Activated CD4-positive, alpha-beta T cell treated with anti-CD3 and anti-CD28 coated beads for 24 hours (primary cell): Measurements from ENCODE around the gene RHOV.
A peak's percentile ranks its signal among the peaks of the same experiment; 100 is the strongest.

Experiments used
- DNase-seq, 2 donors: peaks; one replicate each; pipeline ENCODE4 v3.0.0-alpha.2; 2020; ENCODE audit warnings: low read depth in 2 of 2

RHOV gene

DNA sequence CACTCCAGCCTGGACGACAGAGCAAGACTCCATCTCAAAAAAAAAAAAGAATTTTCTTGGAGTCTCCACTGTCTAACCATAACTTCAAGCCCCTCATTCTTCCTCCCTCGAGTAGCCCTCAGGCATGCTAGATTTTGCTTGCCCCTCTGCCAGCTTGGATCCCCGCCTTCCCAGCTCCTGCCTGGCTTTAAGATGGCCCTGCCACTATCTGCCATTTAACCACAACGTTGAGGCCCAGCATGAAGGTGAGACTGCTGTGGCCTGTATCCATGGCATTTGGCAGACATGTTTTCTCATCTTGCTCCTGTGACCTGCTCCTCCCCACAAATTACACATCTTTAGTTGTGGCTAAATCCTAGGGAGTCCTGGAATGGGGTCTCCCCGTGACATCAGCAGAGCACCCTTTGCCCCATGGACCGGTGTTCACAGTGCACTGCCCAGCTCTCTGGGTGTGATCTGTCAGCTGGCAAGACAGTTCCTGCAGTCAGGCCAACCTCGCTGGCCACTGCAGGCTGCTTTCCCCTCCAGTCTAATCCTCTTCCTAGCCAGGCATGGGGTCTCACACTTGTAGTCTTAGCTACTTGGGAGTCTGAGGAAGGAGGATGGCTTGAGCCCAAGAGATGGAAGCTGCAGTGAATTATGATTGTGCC lies 30.6 kb upstream of the RHOV start:
- no peak for DNase-seq

DNA sequence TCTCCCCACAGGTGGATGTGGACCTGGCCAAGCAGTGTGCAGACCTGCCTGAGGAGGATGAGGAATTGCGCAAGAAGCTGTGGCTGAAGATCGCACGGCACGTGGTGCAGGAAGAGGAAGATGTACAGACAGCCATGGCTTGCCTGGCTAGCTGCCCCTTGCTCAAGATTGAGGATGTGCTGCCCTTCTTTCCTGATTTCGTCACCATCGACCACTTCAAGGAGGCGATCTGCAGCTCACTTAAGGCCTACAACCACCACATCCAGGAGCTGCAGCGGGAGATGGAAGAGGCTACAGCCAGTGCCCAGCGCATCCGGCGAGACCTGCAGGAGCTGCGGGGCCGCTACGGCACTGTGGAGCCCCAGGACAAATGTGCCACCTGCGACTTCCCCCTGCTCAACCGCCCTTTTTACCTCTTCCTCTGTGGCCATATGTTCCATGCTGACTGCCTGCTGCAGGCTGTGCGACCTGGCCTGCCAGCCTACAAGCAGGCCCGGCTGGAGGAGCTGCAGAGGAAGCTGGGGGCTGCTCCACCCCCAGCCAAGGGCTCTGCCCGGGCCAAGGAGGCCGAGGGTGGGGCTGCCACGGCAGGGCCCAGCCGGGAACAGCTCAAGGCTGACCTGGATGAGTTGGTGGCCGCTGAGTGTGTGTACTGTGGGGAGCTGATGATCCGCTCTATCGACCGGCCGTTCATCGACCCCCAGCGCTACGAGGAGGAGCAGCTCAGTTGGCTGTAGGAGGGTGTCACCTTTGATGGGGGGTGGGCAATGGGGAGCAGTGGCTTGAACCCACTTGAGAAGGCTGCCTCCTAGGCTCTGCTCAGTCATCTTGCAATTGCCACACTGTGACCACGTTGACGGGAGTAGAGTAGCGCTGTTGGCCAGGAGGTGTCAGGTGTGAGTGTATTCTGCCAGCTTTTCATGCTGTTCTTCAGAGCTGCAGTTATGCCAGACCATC lies 28.8 kb upstream of the RHOV start:
- DNase-seq: no peak

DNA sequence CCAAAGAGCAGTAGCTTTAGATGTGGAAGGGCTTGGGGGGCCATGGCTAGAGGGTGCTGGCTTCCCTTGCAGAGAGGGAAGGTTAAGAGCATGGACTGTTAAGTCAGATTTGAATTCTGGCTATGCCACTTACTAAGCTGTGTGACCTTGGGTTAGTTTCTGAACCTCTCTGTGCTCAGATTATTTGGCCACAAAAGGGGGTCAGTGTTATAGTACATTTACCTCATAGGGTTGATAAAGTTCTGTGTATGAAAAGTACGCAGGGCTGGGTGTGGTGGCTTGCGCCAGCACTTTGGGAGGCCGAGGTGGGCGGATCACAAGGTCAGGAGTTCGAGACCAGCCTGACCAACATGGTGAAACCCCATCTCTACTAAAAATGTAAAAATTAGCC lies 27.0 kb upstream of the RHOV start:
- no peak for DNase-seq

DNA sequence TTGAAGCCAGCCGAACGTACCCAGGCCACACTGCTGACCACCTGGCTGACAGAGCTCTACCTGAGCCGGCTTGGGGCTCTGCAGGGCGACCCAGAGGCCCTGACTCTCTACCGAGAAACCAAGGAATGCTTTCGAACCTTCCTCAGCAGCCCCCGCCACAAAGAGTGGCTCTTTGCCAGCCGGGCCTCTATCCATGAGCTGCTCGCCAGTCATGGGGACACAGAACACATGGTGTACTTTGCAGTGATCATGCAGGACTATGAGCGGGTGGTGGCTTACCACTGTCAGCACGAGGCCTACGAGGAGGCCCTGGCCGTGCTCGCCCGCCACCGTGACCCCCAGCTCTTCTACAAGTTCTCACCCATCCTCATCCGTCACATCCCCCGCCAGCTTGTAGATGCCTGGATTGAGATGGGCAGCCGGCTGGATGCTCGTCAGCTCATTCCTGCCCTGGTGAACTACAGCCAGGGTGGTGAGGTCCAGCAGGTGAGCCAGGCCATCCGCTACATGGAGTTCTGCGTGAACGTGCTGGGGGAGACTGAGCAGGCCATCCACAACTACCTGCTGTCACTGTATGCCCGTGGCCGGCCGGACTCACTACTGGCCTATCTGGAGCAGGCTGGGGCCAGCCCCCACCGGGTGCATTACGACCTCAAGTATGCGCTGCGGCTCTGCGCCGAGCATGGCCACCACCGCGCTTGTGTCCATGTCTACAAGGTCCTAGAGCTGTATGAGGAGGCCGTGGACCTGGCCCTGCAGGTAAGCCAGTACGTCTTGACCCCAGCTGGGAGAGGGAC lies 26.4 kb upstream of the RHOV start:
- DNase-seq: no peak

DNA sequence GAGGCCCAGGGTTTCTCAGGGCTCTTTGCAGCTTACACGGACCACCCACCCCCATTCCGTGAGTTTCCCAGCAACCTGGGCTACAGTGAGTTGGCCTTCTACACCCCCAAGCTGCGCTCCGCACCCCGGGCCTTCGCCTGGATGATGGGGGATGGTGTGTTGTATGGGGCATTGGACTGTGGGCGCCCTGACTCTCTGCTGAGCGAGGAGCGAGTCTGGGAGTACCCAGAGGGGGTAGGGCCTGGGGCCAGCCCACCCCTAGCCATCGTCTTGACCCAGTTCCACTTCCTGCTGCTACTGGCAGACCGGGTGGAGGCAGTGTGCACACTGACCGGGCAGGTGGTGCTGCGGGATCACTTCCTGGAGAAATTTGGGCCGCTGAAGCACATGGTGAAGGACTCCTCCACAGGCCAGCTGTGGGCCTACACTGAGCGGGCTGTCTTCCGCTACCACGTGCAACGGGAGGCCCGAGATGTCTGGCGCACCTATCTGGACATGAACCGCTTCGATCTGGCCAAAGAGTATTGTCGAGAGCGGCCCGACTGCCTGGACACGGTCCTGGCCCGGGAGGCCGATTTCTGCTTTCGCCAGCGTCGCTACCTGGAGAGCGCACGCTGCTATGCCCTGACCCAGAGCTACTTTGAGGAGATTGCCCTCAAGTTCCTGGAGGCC lies 25.6 kb upstream of the RHOV start:
- no peak for DNase-seq

DNA sequence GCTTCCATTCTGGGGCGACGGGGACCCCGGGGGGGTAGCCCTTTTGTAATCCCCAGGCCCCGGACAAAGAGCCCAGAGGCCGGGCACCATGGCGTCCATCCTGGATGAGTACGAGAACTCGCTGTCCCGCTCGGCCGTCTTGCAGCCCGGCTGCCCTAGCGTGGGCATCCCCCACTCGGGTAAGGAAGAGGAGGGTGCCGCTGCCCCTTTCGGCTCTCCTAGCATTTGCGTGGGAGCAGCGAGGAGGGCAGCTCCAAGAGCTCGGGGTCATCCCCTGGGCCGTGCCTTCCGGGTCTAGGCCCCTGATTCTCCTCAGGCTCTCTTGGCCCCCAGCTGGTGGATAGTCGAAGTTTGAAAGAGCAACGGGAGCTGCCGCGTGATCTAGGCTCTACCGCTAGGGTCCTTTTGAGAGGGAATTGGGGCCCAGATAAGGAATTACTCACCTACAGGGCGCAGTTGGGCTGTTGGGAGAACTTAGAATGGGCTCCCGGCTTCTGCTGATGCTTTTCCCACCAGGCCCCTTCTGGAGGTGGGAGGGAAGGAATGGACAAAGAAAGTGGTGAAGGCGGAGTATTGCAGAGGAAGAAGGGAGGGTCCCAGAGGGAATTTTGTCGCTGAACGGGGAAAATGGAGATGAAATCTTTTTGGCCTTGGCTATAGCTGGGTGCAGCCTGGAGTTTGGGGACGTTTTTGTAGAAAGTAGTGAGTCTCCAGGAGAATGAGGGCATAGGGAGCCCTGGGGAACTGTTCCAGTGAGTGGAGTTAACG lies 20.8 kb upstream of the RHOV start:
- DNase-seq: peak in 1 of 2 donors; percentile 24

DNA sequence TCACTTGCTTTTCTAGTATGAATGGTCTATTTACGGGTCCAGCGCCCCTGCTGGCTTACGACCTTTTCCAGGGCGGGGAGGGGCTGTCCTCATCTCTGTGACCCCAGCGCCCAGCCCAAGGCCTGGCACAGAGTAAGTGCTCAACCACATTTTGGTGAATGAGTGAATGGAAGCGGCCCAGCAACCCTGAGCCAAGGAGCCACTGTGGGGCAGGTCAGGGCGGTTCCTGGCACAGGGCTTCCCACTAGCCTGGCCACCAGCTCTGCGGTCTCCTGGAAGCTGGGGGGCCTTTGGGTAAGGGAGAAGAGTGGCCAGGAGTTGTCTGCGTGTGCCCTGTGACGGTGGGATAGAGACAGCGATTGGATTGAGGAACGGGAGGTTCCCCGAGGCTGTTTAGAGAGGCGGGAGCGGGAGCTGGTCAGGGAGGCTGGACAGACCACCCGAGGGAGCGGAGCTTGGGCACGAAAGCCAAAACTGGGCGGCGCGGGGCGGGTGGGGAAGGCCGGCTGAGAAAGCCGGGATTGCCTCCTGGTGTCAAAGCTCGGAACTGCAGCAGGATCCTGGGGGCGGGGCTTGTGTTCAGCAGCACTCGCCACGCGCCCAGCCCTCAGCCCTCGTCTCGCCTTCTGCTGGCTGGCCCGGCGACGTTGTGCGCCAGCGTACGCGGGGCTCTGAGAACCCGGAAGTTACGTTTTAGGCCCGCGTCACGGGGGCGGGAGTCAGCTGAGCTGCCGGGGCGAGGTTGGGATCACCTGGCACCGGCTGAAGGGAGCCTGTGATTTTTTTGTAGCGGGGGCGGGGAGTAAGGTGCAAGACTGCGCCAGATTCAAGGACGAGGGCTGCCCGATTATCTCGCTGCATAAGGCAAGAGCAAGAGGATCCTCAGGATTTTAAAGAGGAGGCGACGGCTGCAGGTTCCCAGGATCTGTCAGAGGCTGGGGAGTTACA lies 20.0 kb upstream of the RHOV start, which contains the start of gene VPS18:
TSS of gene VPS18 (plus strand) at position 718 of the 948 bp plus-strand sequence. CDS start 319 bp downstream, outside the sequence.
- DNase-seq: peak; percentile 99 to 100

DNA sequence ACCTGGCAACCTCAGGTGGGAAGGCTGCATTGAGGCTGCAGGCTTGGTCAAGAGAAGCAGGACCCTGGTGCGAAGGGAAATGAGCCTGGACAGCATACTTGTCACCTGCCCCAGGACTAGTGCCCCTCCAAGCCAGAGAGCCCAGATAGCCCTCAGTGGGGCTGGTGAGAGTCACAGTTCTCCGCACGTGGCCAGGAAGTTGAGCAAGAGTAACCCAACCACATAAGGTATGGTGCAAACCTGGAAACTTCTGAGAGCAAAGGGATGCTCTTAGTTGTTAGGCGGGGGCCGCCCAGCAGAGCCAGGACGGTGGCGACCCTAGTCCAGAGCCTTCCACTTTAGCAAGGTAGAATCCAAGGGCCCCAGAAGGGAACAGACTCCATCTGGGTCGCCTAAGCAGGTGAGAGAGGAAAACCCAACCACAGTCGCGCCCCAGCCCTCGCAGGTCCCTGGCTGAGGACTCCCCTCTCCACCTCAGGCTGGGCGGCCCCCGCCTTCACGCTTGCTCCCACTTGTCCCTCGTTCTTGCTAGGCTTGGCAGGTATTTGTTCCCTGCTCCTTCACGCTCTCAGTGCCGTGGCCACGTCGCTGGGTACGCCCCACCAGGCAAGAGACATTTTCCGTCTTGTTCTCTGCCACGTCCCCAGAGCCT lies 19.1 kb upstream of the RHOV start:
- no peak for DNase-seq

DNA sequence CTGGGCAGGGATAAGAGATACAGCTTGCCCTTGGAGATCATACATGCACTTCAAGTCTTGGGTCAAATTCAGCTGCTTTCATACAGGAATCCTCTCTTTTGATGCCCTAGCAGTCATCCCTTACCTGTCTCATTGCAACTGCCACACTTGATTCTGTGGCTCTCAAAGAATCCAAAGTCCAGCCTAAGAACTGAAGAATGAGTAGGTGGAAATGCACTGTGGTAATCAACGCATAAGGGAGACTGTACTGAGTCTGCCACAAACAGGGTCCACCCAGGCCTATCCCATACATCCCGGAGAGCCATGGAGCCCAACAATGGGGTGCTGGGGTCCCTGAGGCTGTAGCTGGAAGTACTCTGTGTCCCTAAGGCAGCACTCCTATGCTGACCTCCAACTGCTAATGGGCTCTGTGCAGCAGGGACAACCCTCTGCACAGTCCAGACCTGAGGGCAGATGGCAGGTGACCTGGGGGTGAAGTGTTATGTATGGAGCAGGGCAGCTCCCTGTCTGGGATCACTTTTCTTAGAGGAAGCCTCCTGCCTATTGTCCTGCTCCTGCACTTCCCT lies 18.5 kb upstream of the RHOV start:
- DNase-seq: no peak

DNA sequence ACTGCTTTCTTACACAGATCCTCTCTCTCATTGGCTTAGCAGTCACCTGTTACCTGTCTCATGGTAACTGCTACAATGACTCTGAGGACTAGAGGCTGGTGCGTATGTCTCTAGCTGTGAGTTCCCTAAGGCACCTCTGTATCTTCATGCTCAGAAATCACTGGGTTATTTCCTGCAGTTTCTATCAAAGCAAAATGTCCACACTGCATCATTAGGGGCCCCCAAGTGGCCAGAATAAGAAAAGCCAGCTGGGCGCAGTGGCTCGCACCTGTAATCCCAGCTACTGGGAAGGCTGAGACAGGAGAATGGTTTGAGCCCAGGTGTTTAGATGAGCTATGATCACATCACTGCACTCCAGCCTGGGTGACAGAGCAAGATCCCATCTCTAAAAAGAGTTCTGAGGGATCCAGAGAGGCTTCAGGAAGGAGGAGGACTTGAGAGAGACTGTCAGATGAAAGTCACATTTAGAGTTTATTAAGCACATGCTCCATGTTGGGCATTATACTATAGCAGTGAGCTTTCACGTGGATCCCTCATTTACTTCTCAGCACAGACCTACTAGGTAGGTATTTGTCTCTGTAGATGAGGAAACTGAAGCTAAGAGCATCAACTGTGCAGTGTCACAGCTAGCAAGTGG lies 17.9 kb upstream of the RHOV start:
- no peak for DNase-seq

DNA sequence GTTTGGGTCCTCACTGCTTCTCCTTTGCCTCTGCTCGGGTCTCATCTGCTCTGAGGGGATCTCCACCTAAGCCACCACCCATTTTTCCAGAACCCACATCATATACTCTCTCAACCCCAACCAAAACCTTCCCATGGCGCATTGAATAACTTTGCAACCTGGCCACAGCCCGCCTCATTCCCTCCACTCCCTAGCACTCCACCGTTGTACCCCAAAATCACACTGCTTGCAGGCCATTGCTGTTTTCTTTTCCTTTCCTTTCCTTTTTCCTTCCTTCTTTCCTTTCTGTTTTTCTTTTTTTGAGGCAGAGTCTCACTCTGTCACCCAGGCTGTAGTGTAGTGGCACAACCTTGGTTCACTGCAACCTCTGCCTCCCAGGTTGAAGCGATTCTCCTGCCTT lies 17.1 kb upstream of the RHOV start:
- no peak for DNase-seq

DNA sequence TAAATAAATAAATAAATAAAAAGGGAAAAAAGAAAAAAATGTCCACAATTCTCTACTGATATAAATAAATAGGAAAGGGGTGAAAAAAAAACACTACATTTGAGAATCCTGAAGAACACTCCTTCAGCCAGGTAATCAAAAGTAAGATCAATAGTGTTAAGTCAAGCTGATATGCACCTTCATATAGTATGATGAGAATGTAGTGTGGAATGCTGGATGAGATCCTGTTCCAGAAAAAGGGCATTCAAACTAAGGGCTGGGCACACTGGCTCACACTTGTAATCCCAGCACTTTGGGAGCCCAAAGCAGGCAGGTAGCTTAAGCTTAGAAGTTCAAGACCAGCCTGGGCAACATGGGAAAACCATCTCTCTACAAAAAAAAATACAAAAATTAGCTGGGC lies 15.1 kb upstream of the RHOV start:
- DNase-seq: no peak

DNA sequence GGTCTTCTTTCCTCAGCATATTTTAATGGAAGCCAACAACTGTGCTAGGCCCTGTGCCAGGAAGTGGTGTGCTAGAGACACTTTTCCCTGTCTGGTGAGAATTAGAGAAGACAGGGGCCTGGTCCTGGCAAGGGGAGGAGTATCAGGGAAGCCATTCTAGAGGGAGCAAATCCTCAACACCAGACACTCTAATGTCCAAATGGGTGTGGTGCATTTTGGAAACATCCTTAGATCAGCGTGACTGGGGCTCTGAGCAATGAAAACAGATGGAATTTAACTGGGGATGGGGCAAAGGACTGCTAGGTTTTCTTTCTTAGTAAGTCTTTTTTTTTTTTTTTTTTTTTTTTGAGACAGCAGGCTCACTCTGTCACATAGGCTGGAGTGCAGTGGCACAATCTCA lies 12.6 kb upstream of the RHOV start:
- no peak for DNase-seq

DNA sequence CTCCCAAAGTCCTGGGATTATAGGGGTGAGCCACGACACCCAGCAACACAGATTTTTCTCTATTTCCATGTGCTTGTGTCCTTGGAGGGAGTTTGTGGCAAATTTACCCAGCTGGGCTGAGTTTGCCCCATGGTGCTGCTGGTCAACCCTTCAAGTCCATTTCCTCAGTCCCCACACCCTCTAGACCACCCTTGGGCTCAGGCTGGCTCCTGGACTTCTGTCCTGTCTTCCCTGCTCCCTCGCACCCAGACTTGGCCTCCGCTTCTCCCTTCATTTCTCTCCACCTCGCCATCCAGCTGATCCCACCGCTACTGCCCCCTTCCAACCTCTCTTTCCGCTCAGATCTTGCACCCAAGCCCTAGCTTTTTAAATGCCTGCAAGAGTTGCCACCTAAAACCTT lies 7.3 kb upstream of the RHOV start:
- DNase-seq: no peak

DNA sequence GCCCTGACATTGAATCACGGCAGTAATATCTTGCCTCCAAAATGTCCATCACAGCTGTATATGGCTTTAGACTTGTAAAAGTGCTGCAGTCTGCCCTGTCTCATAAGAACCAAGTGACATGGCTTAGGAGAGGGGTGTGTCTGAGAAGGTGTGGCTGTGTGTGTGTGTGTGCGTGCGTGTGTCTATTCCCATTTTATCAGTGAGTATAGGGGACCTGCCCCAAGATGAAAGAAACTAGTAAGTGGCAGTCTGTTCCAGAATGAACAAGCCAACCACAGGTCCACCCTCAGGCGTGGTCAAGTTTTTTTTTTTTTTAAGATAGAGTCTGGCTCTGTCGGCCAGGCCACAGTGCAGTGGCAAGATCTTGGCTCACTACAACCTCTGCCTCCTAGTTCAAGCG lies 5.6 kb upstream of the RHOV start:
- no peak for DNase-seq

DNA sequence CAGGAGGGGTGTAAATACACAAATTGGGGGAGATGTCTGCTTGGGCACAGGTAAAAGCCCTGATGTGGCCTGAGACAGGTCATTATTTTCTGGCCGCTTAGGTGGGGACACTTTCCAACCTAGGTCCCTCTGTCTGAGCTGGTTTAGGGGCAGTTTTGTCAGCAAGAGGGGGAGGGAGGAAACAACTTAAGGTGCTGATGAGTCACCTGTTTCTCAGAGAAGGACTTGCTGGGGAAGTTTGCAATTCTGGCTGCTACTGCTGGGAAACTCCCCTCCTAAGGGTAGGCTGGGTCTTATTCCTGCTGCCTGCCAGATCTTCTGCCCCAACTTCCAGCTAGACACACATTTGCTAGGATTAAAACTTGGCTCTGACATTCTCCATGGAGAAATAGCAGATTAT lies 4.8 kb upstream of the RHOV start:
- DNase-seq: no peak

DNA sequence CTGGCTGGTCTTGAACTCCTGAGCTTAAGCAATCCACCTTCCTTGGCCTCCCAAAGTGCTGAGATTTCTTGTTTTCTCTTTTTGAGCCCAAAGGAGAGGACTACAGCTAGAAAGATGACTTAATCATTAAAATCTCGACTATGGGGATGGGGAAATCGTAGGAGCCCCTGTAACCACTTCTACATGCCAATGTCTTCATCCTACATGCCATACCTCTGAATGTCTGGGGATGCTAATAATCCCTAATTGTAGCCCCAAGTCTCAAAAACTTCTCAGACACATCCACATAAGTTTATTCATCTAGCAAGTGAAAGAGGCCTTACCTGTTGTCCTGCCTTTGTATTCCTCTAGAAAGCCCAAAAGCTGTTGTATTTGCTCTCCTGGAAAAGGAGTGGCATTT lies 3.7 kb upstream of the RHOV start:
- no peak for DNase-seq

DNA sequence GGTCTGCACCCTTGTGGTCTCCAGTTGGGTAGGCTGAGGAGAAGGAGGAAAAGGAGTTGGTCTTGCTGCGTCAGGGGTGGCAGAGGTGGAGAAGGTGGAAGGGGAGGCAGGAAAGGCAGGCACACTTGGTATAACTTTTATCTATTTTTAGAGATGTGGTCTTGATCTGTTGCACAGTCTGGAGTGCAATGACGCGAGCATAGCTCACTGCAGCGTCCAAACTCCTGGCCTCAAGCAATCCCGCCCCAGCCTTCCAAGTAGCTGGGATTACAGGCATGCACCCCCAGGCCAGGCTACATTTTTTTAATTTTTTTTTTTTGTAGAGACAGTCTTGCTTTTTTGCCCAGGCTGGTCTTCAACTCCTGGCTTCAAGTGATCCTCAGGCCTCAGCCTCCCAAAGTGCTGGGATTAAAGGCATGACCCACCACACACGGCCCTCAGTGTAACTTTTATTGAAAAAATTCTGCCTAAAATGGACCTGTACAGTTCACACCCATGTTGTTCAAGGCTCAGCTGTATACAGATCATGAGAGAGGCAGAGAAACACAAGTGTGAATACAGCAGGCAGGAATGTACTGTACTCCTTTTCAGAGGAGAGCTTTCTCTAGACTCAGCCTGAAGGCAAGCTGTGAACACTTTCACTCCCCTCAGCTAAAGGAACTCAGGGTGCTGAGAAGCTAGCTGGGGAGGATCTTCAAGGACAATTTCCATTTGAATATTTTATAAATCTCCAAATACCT lies 2.1 kb upstream of the RHOV start:
- DNase-seq: no peak
